ENCODE data around the gene SEPTIN8. TPM values are rescaled to one million over a fixed set of nuclear protein-coding genes. Genes with fewer than 3 reads are reported as not detected.
A peak's percentile ranks its signal among the peaks of the same experiment; 100 is the strongest.

Gene SEPTIN8
- total and polyA plus RNA-seq, 9 donors = 18.7 to 54.5 (median 36.8) TPM

DNA sequence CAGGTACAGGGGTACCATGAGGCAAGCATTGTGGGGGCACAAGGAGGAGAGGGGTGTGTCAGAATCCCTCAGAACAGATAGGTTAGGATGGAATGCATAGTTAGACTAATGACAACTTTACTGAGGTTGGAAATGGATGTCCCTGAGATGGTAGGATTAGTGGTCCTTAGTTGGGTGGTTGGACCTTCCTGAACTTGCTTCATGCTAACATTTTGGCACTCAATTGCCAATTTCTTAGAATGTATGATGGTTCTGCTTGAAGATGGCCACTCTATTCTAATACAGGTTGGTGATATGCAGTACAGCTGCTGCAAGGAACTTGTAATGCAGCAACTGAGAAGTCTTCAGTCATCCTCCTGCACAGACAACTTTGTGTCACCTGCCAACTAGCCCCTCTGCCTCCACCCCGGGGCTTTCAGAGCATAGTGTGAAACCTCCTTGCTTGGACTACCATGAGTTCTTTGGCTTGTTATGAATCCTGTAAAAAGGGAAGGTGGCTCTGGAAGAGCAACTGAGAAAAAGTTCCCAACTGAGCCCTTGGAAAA lies 24.4 kb downstream of the SEPTIN8 start:
- TF ChIP-seq, protein P1, sequence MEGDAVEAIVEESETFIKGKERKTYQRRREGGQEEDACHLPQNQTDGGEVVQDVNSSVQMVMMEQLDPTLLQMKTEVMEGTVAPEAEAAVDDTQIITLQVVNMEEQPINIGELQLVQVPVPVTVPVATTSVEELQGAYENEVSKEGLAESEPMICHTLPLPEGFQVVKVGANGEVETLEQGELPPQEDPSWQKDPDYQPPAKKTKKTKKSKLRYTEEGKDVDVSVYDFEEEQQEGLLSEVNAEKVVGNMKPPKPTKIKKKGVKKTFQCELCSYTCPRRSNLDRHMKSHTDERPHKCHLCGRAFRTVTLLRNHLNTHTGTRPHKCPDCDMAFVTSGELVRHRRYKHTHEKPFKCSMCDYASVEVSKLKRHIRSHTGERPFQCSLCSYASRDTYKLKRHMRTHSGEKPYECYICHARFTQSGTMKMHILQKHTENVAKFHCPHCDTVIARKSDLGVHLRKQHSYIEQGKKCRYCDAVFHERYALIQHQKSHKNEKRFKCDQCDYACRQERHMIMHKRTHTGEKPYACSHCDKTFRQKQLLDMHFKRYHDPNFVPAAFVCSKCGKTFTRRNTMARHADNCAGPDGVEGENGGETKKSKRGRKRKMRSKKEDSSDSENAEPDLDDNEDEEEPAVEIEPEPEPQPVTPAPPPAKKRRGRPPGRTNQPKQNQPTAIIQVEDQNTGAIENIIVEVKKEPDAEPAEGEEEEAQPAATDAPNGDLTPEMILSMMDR (IDR thresholded peaks at IDR 0.05) = no peak
- TF ChIP-seq POLR2A (IDR thresholded peaks at IDR 0.05) (no peak), EP300 (IDR thresholded peaks at IDR 0.05) (no peak)
- intact Hi-C loops (cut with DNase I) = no loop called here
- WGBS, 3 donors = 87 to 95% (median 92%) methylated on average over 1 of the region's 1 CpG
- Histone ChIP-seq H3K9me3 (no peaks in the 10 kb centered on the region), H3K4me1 (ENCODE audit: insufficient read depth) (peaks cover 2% of the 10 kb centered on the region), H3K27me3 (no peaks in the 10 kb centered on the region), H3K27ac (no peak overlapping the region), H3K36me3 (no peaks in the 10 kb centered on the region), H3K4me3 (no peak overlapping the region)
- no peak for DNase-seq

DNA sequence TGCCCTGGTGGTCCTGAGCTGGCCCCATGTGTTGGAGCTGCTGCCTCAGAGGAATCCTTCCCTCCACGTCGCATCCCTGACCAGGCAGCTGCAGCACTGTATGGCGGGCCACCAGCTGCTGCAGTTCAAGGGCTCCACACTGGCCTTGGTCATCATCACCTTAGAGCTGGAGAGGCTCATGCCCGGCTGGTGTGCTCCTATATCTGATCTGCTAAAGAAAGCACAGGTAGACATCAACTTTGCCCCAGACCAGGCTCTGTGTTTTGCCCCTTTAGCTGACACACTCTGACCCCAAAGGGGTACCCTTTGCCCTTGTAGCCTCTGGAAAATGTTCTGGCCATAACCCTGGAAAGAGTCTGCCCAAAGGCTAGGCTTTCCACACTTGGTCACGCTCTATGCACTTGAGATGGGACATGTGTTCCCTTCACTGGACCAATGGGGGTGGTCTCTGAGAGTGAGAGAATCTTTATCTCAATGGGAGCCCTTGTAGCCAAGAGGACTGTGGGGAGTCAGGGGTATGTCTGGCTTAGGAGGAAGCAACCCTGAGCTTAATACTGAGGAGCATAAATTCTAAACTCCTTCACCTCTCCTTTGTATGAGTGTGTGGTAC lies 25.0 kb downstream of the SEPTIN8 start:
- DNase-seq = no peak
- Histone ChIP-seq H3K27me3 (peaks cover 3% of the 10 kb centered on the region), H3K36me3 (no peaks in the 10 kb centered on the region), H3K9me3 (no peaks in the 10 kb centered on the region), H3K27ac (no peak overlapping the region), H3K4me3 (no peak overlapping the region), H3K4me1 (ENCODE audit: insufficient read depth) (peaks cover 3% of the 10 kb centered on the region)
- intact Hi-C loops (cut with DNase I) = no loop called here
- TF ChIP-seq, protein P1 (IDR thresholded peaks at IDR 0.05) = no peak
- no peak for TF ChIP-seq POLR2A (IDR thresholded peaks at IDR 0.05)
- no peak for TF ChIP-seq EP300 (IDR thresholded peaks at IDR 0.05)
- 82 to 88% (median 84%) methylated on average over 5 of the region's 5 CpGs for WGBS, 3 donors

DNA sequence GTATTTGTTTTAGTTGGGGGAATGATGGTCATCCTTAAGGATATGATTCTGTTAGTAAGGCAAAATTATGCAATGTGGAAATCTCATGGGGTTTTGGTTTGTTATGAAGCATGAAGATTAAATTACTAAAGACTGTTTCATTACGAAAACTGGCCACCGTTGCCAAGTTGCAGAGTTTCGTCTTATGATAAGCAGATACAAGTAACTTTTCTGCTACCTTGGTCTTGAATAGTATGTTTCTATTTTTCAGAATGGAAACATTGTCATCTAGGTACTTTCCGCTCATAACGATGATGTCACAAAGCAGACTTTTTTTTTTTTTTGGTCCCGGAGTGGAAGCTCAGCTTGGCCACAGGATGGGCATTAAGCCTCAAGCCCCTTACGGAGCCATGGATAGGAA lies 25.6 kb downstream of the SEPTIN8 start:
- Histone ChIP-seq H3K36me3 (no peaks in the 10 kb centered on the region), H3K4me3 (no peak overlapping the region), H3K27me3 (peaks cover 6% of the 10 kb centered on the region), H3K4me1 (ENCODE audit: insufficient read depth) (peaks cover 4% of the 10 kb centered on the region), H3K9me3 (no peaks in the 10 kb centered on the region), H3K27ac (no peak overlapping the region)
- WGBS, 3 donors = 66 to 69% (median 68%) methylated on average over 7 of the region's 7 CpGs
- DNase-seq = peak in 1 of 5 donors; percentile 54
- TF ChIP-seq, protein P1 (IDR thresholded peaks at IDR 0.05) = no peak
- TF ChIP-seq POLR2A (IDR thresholded peaks at IDR 0.05) = no peak
- TF ChIP-seq EP300 (IDR thresholded peaks at IDR 0.05) = no peak
- intact Hi-C loops (cut with DNase I) = no loop called here

DNA sequence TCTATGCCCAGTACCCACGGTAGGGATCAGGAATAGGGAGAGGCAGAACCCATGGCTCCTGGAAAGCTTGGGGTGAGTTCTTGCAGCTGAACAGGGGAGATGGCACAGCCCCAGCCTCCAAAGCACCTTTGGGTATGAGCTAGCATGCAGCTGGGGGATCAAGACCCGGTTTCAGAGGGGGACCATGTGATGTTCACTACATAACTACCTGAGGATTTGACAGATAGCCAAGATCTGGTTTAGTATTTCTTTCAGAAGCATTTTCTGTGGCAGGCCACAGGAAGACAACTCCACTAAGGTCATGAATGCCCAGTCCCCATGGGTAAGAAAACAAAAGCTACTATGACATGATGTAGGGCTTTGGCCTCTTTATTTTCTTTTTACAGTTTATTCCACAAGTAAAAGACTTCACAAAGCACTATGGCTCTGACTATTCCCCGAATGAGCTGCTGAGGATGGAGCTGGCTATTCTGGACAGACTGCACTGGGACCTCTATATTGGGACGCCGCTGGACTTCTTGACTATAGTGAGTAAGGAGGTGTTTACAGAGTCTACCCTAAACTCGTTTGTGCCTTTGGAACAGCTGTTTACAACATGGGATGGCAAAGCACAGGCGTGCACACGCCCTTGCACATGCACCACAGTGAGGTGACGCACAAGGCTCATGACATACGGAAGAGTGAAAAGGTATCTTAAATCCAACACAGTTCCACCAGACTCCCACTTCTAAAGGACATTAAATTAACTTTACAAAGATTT lies 26.4 kb downstream of the SEPTIN8 start:
- peaks cover 4% of the 10 kb centered on the region for H3K4me1 ChIP-seq (ENCODE audit: insufficient read depth)
- no peak overlapping the region for H3K4me3 ChIP-seq
- 71 to 84% (median 81%) methylated on average over 10 of the region's 10 CpGs for WGBS, 3 donors
- no peak for TF ChIP-seq EP300 (IDR thresholded peaks at IDR 0.05)
- TF ChIP-seq, protein P1 (IDR thresholded peaks at IDR 0.05) = no peak
- no peak for TF ChIP-seq POLR2A (IDR thresholded peaks at IDR 0.05)
- no peaks in the 10 kb centered on the region for H3K9me3 ChIP-seq
- H3K27ac ChIP-seq = no peak overlapping the region
- peaks cover 6% of the 10 kb centered on the region for H3K27me3 ChIP-seq
- no peak for DNase-seq
- intact Hi-C loops (cut with DNase I) = no loop called here
- no peaks in the 10 kb centered on the region for H3K36me3 ChIP-seq

Data from ovary (tissue), 9 donors.